B cell (primary cell): ENCODE measurements around the gene TSHR.

ENCODE experiments used
- EZH2 ChIP-seq: IDR thresholded peaks from 2 replicates; pipeline ENCODE4 v1.6.1; 2012; ENCODE audit warnings: borderline replicate concordance, low read depth, mild to moderate bottlenecking, moderate library complexity, low read length; ENCODE audit not compliant: insufficient read depth, poor library complexity, severe bottlenecking
- TF ChIP-seq, protein P1 (sequence below): fragments of 200-600 bp; IDR thresholded peaks from one replicate; pipeline ENCODE4 v1.8.0; 2022; ENCODE audit warnings: antibody characterized with exemption, mild to moderate bottlenecking

DNA sequence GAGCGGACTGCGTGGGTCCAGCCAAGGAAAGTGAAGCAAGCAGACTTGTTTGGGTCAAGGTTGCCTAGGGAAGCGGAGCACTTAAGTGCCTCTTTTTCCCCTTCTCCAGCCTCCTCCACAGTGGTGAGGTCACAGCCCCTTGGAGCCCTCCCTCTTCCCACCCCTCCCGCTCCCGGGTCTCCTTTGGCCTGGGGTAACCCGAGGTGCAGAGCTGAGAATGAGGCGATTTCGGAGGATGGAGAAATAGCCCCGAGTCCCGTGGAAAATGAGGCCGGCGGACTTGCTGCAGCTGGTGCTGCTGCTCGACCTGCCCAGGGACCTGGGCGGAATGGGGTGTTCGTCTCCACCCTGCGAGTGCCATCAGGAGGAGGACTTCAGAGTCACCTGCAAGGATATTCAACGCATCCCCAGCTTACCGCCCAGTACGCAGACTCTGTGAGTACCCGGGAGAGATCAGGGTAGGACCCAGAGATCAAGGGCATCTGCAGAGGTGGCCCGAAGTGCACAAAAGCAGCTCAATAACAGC is at the start of gene TSHR:
- no peak for TF ChIP-seq EZH2
- TF ChIP-seq, protein P1, sequence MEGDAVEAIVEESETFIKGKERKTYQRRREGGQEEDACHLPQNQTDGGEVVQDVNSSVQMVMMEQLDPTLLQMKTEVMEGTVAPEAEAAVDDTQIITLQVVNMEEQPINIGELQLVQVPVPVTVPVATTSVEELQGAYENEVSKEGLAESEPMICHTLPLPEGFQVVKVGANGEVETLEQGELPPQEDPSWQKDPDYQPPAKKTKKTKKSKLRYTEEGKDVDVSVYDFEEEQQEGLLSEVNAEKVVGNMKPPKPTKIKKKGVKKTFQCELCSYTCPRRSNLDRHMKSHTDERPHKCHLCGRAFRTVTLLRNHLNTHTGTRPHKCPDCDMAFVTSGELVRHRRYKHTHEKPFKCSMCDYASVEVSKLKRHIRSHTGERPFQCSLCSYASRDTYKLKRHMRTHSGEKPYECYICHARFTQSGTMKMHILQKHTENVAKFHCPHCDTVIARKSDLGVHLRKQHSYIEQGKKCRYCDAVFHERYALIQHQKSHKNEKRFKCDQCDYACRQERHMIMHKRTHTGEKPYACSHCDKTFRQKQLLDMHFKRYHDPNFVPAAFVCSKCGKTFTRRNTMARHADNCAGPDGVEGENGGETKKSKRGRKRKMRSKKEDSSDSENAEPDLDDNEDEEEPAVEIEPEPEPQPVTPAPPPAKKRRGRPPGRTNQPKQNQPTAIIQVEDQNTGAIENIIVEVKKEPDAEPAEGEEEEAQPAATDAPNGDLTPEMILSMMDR: no peak
